ENCODE data around the gene UBE2I. TPM values are rescaled to one million over a fixed set of nuclear protein-coding genes. Genes with fewer than 3 reads are reported as not detected.
A peak's percentile ranks its signal among the peaks of the same experiment; 100 is the strongest.
"Not testable (repeated sequence)": the region's sequence is repeated elsewhere in the genome, so short reads cannot be mapped to it uniquely, and the experiment has no call there.

Gene UBE2I
- total RNA-seq = 100 to 1,000 TPM; 204 to 206 TPM

DNA sequence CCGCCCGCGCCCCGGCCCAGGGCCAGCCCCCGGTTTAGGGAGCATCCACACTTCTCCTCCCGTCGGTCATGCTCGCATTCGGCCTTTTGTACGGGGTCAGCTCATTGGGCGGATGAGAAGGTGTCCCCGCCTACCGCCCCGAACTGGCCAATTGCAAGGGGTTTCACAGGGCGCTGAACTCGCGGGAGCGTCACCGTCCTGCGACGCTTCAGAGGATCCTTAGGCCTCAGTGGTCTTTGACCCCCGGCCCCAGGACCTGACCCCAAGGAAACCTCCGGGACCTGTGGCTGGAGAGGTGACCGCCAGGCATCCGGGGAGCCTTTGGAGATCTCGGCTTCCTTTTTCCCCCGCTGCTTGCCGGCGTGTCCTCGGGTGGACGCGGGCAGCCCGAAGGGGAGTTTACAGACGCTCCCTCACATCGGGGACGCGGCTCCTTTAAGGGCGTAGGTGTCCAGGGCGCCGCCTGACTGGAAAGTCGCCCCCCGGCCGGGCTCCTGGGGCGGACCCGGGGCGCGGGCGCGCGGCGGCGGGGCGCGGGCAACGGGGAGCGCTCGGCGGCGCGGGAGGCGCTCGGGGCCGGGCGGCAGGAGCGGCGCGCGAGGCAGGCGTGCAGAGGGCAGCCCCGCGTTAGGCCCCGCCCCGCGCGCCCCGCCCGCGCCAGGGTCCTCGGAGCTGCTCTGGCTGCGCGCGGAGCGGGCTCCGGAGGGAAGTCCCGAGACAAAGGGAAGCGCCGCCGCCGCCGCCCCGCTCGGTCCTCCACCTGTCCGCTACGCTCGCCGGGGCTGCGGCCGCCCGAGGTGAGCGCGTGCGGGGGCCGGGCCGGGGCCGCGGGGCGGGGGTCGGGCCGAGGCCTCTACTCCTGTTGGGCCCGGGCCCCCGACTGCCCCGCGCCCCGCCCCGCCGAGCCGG is at the start of gene UBE2I:
UBE2I (plus strand) TSS at position 660 of the 909 bp plus-strand sequence. CDS start 4,395 bp downstream, outside the sequence.
- H3K4me3 Mint-ChIP-seq = peak within 1 kb of the TSS; percentile 90
- H3K27ac Mint-ChIP-seq = peak within 1 kb of the TSS; percentile 99
- H3K4me1 Mint-ChIP-seq = no peaks in the 10 kb centered on the region
- no peaks in the 10 kb centered on the region for H3K9me3 Mint-ChIP-seq
- no peaks in the 10 kb centered on the region for H3K27me3 Mint-ChIP-seq
- ATAC-seq (replicated peaks) = peak; percentile 70
- H3K36me3 Mint-ChIP-seq (ENCODE audit: low read depth) = peaks cover 44% of the 10 kb centered on the region

DNA sequence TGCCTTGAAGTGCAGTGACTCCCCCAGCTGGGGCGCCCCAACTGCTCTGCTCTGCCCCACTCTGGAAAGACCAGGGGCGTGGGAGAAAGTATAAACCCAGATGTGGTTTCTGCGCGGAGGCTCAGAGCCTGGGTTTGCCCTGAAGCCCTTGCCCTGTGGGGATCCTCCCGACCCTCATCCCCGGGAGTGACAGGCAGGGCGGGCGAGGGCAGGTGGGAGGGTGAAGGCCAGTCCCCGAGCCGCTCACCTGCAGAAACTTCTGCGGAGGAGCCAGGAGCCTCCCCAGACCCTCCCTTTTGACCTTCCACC is 49.7 kb upstream of the UBE2I start:
- Mint-ChIP-seq H3K4me1 (peaks cover 4% of the 10 kb centered on the region), H3K27me3 (peaks cover 14% of the 10 kb centered on the region), H3K36me3 (ENCODE audit: low read depth) (no peaks in the 10 kb centered on the region), H3K4me3 (no peak overlapping the region), H3K9me3 (peaks cover 6% of the 10 kb centered on the region), H3K27ac (no peak overlapping the region)
- ATAC-seq (replicated peaks) = no peak

DNA sequence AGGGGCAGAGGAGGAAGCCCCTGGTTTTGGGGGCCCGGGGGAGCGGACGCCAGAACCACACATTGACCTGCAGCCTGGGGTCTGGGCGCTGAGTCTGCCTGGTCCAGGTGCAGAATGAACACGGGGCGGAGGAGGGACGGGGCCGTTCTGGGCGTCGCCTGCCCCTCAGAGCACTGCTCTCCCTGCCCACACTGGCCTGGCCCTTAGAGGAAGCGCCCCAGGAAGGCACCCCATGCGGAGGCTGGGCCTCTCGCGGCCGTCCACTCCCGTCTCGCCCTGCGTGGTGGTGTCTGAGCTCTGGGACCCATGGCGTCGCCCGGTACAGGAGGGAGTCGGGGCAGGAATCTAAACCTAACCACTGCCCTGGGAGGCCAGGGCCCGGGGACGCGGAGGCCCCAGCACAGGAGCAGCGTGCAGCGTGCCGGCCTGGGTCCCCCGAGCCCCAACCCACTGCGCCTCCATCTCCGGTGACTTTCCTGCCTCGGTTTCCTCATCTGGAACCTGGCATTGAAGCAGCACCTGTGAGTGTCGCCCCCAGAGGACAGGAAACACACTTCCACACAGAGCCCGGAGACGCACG is 49.2 kb upstream of the UBE2I start:
- Mint-ChIP-seq H3K27me3 (peaks cover 14% of the 10 kb centered on the region), H3K36me3 (ENCODE audit: low read depth) (no peaks in the 10 kb centered on the region), H3K27ac (no peak overlapping the region), H3K4me3 (peak overlapping the region; percentile 45), H3K4me1 (peaks cover 4% of the 10 kb centered on the region), H3K9me3 (peaks cover 7% of the 10 kb centered on the region)
- no peak for ATAC-seq (replicated peaks)

DNA sequence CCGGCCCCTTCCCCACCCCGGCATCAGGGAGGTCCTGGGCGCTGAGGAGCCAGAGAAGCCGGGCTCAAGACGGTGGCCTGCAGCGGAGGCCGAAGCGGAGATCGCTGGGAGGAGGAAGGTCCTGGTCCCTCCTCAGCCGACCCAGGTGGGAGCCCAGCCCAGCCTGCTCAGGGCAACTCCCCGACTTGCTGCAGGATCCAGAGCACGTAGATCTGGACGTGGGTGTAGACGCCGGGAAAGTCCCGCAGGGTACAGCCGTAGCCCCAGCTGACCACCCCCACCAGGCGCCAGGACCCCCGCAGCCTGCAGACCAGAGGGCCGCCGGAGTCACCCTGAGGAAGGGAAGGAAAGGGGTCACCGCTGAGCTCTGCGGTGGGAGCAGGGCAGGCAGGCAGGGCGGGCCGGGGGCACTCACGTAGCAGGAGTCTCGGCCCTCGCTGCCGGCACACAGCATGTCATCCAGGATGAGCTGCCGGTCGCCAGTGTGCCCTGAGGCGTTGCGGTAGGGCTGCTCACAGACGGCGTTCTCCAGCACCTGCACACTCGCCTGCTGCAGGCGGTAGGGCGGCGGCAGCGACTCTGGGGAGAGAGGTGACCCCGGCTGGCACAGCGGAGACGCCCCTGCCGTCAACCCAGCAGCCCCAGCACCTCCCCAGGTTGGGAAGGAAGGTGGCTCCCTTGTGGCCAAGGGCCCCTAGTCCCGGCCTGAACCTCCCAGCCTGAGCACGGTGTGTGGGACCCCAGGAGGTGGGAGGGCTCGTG is 48.1 kb upstream of the UBE2I start:
- Mint-ChIP-seq H3K36me3 (ENCODE audit: low read depth) (no peaks in the 10 kb centered on the region), H3K27me3 (peaks cover 14% of the 10 kb centered on the region), H3K27ac (no peak overlapping the region), H3K4me3 (peak overlapping the region; percentile 45), H3K9me3 (peaks cover 7% of the 10 kb centered on the region), H3K4me1 (peaks cover 4% of the 10 kb centered on the region)
- peak; percentile 80 for ATAC-seq (replicated peaks)

DNA sequence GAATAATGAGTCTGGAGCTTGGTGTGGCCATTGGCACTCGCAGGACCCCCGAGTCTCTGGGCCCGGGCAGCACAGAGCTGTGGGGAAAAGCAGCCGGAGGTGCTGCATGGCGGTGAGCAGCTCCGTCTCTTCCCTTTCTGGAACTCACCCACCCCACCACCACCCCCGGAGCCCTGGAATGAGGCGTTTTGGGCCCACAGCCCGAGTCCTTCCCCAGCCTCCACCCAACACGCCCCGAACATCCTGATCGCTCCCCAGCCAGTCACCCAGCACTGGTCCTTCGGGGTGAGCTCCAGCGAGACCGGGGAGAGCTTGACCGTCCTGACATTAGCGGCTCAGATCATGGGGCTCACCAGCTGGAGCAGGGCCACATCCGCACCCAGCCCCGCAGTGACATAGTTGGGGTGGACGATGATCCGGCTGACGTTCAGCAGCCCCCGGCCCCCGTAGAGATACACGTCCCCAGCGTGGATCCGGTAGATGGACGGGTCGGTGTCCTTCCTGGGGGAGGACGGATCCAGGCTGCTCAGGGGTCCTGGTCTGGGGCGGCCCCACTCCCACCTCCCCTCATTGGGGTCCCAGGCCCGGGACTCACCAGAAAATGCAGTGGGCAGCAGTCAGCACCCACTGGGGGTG is 47.1 kb upstream of the UBE2I start:
- H3K4me3 Mint-ChIP-seq = no peak overlapping the region
- no peaks in the 10 kb centered on the region for H3K36me3 Mint-ChIP-seq (ENCODE audit: low read depth)
- no peak for ATAC-seq (replicated peaks)
- H3K9me3 Mint-ChIP-seq = peaks cover 7% of the 10 kb centered on the region
- H3K27me3 Mint-ChIP-seq = peaks cover 14% of the 10 kb centered on the region
- peaks cover 4% of the 10 kb centered on the region for H3K4me1 Mint-ChIP-seq
- no peak overlapping the region for H3K27ac Mint-ChIP-seq

DNA sequence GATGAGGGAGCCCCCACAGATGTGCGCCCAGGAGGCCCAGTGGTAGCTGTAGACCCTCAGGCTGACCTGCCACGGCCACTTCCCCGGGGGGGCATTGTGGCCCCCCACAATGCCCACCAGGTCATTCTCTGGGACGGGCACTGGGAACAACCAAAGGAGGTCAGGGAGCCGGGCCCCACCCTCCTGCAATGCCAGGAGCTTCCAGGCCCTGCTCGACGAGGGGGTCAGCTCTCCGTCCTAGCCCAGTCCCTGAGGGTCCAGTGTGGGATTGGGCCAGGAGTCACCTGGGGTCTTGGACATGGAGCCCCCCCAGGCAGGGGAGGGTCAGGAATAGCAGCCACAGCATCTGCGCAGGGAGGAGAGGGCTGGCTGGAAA is 46.6 kb upstream of the UBE2I start:
- H3K27ac Mint-ChIP-seq = no peak overlapping the region
- H3K9me3 Mint-ChIP-seq = peaks cover 7% of the 10 kb centered on the region
- H3K36me3 Mint-ChIP-seq (ENCODE audit: low read depth) = no peaks in the 10 kb centered on the region
- peaks cover 4% of the 10 kb centered on the region for H3K4me1 Mint-ChIP-seq
- H3K27me3 Mint-ChIP-seq = peaks cover 14% of the 10 kb centered on the region
- ATAC-seq (replicated peaks) = no peak
- H3K4me3 Mint-ChIP-seq = no peak overlapping the region

DNA sequence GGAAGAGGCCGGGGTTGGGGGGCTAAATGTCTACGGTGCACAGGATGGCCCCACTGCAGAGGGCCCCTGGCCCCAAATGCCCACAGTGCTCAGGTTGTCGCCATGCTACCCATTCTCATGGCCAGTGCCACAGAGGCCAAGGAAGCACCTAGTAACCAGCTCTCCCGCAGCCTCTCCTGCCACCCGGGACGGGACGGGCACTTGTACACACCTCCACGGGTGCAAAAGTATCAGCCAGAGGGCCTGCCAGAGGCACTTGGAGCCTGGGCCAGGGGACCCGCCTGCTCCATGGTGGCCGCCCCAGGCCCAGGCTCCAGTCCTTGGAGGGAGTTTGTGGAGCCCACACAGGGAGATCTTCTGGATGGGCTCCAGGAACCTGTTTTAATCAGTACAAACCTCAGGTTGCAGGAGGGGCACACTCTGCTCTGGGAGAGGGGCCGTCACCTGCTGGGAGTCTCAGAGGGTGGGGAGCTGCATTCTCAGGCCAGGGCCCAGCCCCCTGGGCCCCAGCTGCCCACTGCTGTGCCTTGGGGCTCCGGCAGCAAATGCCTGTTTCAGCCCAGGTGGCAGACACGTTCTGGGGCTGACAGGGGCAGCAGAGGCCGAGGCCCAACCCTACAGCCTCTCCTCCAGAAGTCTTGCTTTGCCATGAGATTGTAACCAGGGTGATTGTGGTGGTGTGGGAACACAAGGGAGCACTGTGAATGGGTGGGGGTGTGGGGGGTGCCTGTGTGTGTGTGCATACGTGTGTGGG is 45.7 kb upstream of the UBE2I start:
- no peak for ATAC-seq (replicated peaks)
- H3K27ac Mint-ChIP-seq = no peak overlapping the region
- no peak overlapping the region for H3K4me3 Mint-ChIP-seq
- peaks cover 7% of the 10 kb centered on the region for H3K9me3 Mint-ChIP-seq
- peaks cover 4% of the 10 kb centered on the region for H3K4me1 Mint-ChIP-seq
- H3K36me3 Mint-ChIP-seq (ENCODE audit: low read depth) = no peaks in the 10 kb centered on the region
- H3K27me3 Mint-ChIP-seq = peaks cover 14% of the 10 kb centered on the region

DNA sequence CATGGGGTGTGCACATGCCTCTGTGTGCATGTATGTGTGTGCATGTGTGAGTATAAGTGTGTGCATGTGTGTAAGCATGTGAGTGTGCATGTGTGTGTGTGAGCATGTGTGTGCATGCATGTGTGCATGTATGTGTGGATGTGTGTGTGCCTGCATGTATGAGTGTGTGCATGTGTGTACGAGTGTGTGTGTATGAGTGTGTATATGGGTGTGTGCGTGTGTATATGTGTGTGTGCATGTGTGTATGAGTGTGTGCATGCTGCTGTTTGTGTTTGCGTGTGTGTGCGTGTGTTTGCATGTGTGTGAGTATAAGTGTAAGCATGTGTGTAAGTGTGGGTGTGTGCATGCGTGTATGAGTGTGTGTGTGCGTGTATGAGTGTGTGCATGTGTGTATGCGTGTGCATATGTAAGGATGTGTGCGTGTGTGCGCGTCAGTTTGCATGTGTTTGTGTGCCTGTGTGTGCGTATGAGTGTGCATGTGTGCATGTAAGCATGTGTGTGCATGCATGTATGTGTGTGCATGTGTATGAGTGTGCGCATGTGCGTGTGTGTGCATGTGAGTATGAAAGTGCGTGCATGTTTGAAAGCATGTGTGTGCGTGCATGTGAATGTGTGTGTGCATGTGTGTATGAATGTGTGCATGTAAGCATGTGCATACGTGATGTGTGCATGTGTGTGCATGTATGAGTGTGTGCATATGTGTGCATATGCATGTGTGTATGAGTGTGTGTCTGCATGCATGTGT is 44.9 kb upstream of the UBE2I start:
- Mint-ChIP-seq H3K4me1 (peaks cover 4% of the 10 kb centered on the region), H3K4me3 (no peak overlapping the region), H3K27ac (no peak overlapping the region), H3K27me3 (peaks cover 10% of the 10 kb centered on the region), H3K36me3 (ENCODE audit: low read depth) (no peaks in the 10 kb centered on the region), H3K9me3 (peaks cover 7% of the 10 kb centered on the region)
- no peak for ATAC-seq (replicated peaks)

DNA sequence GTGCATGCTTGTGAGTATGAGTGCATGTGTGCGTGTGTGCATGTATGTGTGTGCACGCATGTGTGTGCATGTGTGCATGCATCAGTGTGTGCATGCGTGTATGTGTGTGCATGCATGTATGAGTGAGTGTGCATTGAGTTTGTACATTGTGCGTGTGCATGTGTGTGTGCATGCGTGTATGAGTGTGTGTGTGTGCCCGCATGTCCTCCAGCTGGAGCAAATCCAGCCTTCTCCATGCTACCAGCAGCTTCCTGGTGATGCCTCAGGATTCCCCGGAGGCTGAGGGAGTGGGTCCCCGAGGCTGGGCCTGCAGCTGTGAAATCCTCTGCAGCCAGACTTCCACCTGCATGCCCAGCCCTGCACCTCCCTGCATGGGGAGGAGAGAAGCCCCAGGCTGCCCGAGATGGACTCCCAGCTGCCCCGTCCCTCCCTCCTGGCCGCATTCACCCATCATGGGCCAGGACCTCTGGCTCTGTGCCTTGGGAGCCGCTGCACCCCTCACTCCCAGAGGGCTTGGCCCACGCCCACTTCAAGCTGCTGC is 44.3 kb upstream of the UBE2I start:
- no peaks in the 10 kb centered on the region for H3K36me3 Mint-ChIP-seq (ENCODE audit: low read depth)
- peaks cover 7% of the 10 kb centered on the region for H3K27me3 Mint-ChIP-seq
- peaks cover 4% of the 10 kb centered on the region for H3K4me1 Mint-ChIP-seq
- no peak overlapping the region for H3K27ac Mint-ChIP-seq
- H3K9me3 Mint-ChIP-seq = peaks cover 7% of the 10 kb centered on the region
- ATAC-seq (replicated peaks) = no peak
- H3K4me3 Mint-ChIP-seq = no peak overlapping the region

DNA sequence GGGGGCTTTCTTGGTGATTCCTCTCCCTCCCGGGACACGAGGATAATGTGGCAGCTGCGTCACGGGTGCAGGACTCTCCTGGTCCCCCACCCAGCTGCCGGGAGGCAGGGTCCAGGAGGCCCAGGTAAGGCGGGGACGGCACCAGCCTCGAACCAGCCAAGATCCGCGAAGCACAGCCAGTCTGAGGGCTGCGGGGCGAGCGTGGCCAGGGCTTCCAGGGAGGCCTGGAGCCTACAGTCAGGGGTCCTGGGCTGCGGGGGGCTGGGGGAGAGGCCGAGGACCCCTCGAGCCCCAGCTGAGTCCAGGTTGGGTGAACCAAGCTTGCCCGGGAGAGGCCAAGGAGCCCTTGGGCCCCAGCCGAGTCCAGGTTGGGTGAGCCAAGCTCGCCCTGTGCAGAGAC is 43.6 kb upstream of the UBE2I start:
- Mint-ChIP-seq H3K9me3 (peaks cover 7% of the 10 kb centered on the region), H3K4me1 (peaks cover 4% of the 10 kb centered on the region), H3K36me3 (ENCODE audit: low read depth) (no peaks in the 10 kb centered on the region), H3K4me3 (no peak overlapping the region), H3K27ac (no peak overlapping the region), H3K27me3 (peaks cover under 1% of the 10 kb centered on the region)
- ATAC-seq (replicated peaks) = no peak

DNA sequence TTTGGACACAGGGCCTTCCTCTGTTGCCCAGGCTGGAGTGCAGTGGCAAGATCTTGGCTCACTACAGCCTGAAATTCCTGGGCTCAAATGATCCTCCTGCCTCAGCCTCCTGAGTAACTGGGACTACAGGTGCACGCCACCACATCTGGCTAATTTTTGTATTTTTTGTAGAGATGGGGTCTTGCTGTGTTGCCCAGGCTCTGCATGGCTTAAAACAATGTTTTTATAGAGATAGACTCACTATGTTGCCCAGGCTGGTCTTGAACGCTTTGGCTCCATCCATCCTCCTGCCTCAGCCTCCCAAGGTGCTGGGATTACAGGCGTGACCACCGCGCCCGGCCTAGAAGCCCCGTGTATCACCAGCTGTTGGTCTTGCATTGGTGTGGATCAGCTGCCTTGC is 40.0 kb upstream of the UBE2I start:
- not testable (repeated sequence) for H3K36me3 Mint-ChIP-seq (ENCODE audit: low read depth); H3K9me3 Mint-ChIP-seq; H3K4me3 Mint-ChIP-seq; H3K4me1 Mint-ChIP-seq; H3K27me3 Mint-ChIP-seq; H3K27ac Mint-ChIP-seq; ATAC-seq (replicated peaks)

DNA sequence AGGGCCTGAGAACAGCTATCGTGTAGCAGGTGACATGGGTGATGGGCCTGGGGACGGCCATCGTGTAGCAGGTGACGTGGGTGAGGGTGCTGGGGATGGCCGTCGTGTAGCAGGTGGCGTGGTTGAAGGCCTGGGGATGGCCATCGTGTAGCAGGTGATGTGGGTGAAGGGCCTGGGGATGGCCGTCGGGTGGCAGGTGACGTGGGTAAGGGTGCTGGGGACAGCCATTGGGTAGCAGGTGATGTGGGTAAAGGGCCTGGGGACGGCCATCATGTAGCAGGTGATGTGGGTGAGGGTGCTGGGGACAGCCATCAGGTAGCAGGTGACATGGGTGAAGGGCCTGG is 38.1 kb upstream of the UBE2I start:
- Mint-ChIP-seq H3K36me3 (ENCODE audit: low read depth) (no peaks in the 10 kb centered on the region), H3K4me3 (no peak overlapping the region), H3K27me3 (peaks cover 17% of the 10 kb centered on the region), H3K9me3 (no peaks in the 10 kb centered on the region), H3K27ac (no peak overlapping the region), H3K4me1 (no peaks in the 10 kb centered on the region)
- ATAC-seq (replicated peaks) = no peak

DNA sequence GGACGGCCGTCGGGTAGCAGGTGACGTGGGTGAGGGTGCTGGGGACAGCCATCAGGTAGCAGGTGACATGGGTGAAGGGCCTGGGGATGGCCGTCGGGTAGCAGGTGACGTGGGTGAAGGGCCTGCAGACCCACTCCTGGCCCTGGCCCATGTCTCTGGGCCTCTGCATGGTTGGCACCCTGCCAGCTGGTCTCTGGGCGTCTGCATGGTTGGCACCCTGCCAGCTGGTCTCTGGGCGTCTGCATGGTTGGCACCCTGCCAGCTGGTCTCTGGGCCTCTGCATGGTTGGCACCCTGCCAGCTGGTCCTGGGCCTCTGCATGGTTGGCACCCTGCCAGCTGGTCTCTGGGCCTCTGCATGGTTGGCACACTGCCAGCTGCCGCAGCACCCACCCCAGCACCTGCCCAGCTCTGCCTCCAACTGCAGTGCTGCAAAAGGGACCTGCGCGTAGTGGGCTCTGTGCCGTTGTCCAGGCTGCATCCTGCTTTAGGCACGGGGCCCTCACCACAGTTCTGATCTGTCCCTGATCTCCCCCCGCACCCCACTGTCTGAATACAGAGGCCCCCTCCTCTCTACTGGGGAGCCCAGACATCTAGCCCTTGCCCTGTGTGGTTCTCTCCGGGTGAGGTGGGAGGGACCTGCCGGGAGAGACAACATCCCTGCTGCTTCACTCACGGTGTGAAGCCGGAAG is 37.6 kb upstream of the UBE2I start:
- H3K27me3 Mint-ChIP-seq = peaks cover 17% of the 10 kb centered on the region
- H3K4me1 Mint-ChIP-seq; H3K4me3 Mint-ChIP-seq; H3K36me3 Mint-ChIP-seq (ENCODE audit: low read depth); H3K27ac Mint-ChIP-seq; H3K9me3 Mint-ChIP-seq; ATAC-seq (replicated peaks): not testable (repeated sequence)

All from activated T-helper 17 cell treated with anti-CD3 and anti-CD28 coated beads, Interleukin-2, amount 50 U/mL, for 72 hours (primary cell).